GM23338 (cell line): Measurements from ENCODE around the gene RNFT2.

ENCODE experiments used
- CREB1 ChIP-seq: fragments of 250-450 bp; sonication (Bioruptor Pico); IDR thresholded peaks from 2 replicates; pipeline ENCODE4 v1.5.0; 2020; ENCODE audit warnings: low read depth, mild to moderate bottlenecking, moderate library complexity
- EZH2 ChIP-seq: fragments of 200-600 bp; sonication (generic); IDR thresholded peaks from one replicate; pipeline ENCODE4 v1.8.0; 2017; ENCODE audit warnings: antibody characterized with exemption, mild to moderate bottlenecking, low read depth; ENCODE audit not compliant: unreplicated experiment
- EZH2phosphoT487 ChIP-seq: fragments of 200-600 bp; sonication (generic); IDR thresholded peaks from one replicate; pipeline ENCODE4 v1.8.1; 2018; ENCODE audit warnings: antibody characterized with exemption; ENCODE audit not compliant: unreplicated experiment
- POLR2AphosphoS5 ChIP-seq: IDR thresholded peaks from 2 replicates; pipeline ENCODE4 v1.6.1; 2016; ENCODE audit warnings: antibody characterized with exemption, low read depth
- STAT1 ChIP-seq: IDR thresholded peaks from one replicate; pipeline ENCODE4 v1.6.1; 2016; ENCODE audit warnings: antibody characterized with exemption; ENCODE audit not compliant: unreplicated experiment
- TF ChIP-seq, protein P1 (sequence below), 2 experiments: fragments of 200-600 bp in 1 of 2; sonication (generic) in 1 of 2; conservative IDR thresholded peaks; 2 replicates each; pipeline versions ENCODE4 v1.5.1 to v1.6.1; 2016 to 2017; ENCODE audit warnings: antibody characterized with exemption in 2 of 2, low read depth in 2 of 2, mild to moderate bottlenecking in 2 of 2, moderate library complexity in 1 of 2
- TF ChIP-seq, protein P2 (sequence below): IDR thresholded peaks from one replicate; pipeline ENCODE4 v1.6.1; 2018; ENCODE audit warnings: antibody characterized with exemption; ENCODE audit not compliant: unreplicated experiment

DNA sequence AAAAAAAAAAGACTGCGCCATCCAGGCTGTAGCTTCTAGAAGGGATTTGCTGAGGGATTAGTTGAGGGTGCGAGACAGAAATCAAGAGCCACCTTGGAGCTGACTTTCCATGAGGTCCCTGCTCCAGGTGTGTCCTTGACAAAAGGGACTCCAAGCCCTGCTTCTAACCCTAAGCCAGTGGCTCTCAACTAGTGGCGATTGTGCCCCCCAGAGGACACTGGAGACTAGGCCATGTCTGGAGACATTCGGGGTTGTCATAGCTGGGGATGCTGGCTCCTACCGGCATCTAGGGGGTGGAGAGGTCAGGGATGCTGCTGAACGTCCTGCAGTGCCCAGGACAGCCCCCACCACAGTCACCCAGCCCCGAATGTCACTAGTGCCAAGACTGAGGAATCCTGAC is 40.8 kb upstream of the RNFT2 start:
- TF ChIP-seq, protein P1, sequence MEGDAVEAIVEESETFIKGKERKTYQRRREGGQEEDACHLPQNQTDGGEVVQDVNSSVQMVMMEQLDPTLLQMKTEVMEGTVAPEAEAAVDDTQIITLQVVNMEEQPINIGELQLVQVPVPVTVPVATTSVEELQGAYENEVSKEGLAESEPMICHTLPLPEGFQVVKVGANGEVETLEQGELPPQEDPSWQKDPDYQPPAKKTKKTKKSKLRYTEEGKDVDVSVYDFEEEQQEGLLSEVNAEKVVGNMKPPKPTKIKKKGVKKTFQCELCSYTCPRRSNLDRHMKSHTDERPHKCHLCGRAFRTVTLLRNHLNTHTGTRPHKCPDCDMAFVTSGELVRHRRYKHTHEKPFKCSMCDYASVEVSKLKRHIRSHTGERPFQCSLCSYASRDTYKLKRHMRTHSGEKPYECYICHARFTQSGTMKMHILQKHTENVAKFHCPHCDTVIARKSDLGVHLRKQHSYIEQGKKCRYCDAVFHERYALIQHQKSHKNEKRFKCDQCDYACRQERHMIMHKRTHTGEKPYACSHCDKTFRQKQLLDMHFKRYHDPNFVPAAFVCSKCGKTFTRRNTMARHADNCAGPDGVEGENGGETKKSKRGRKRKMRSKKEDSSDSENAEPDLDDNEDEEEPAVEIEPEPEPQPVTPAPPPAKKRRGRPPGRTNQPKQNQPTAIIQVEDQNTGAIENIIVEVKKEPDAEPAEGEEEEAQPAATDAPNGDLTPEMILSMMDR (conservative IDR thresholded peaks at IDR 0.05; ENCODE audit: low read depth in 2 of 2), result peak; percentile 60 to 88
- TF ChIP-seq CREB1 (CRISPR knock-in tag) (no peak), EZH2 (no peak), POLR2AphosphoS5 (no peak), STAT1 (no peak), EZH2phosphoT487 (no peak)
- TF ChIP-seq, protein P2, sequence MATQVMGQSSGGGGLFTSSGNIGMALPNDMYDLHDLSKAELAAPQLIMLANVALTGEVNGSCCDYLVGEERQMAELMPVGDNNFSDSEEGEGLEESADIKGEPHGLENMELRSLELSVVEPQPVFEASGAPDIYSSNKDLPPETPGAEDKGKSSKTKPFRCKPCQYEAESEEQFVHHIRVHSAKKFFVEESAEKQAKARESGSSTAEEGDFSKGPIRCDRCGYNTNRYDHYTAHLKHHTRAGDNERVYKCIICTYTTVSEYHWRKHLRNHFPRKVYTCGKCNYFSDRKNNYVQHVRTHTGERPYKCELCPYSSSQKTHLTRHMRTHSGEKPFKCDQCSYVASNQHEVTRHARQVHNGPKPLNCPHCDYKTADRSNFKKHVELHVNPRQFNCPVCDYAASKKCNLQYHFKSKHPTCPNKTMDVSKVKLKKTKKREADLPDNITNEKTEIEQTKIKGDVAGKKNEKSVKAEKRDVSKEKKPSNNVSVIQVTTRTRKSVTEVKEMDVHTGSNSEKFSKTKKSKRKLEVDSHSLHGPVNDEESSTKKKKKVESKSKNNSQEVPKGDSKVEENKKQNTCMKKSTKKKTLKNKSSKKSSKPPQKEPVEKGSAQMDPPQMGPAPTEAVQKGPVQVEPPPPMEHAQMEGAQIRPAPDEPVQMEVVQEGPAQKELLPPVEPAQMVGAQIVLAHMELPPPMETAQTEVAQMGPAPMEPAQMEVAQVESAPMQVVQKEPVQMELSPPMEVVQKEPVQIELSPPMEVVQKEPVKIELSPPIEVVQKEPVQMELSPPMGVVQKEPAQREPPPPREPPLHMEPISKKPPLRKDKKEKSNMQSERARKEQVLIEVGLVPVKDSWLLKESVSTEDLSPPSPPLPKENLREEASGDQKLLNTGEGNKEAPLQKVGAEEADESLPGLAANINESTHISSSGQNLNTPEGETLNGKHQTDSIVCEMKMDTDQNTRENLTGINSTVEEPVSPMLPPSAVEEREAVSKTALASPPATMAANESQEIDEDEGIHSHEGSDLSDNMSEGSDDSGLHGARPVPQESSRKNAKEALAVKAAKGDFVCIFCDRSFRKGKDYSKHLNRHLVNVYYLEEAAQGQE, result no peak
